Testis (tissue), 3 donors: ENCODE data around the gene RABL3. TPM values are rescaled to one million over a fixed set of nuclear protein-coding genes. Genes with fewer than 3 reads are reported as not detected.

Experiments used
- DNase-seq: peaks from one replicate; pipeline ENCODE4 v3.0.0-alpha.2; 2019
- H3K27ac ChIP-seq, 2 donors: fragments of 200-600 bp; sonication (generic); one replicate each; pipeline ENCODE4 v1.5.1; 2019
- H3K27me3 ChIP-seq: fragments of 200-600 bp; sonication (generic); one replicate; pipeline ENCODE4 v1.5.1; 2019
- H3K36me3 ChIP-seq: fragments of 200-600 bp; sonication (generic); one replicate; pipeline ENCODE4 v1.5.1; 2017; ENCODE audit warnings: low read depth; ENCODE audit errors: missing control alignments
- H3K4me1 ChIP-seq: fragments of 200-600 bp; sonication (generic); one replicate; pipeline ENCODE4 v1.5.1; 2019
- H3K4me3 ChIP-seq, 2 donors: fragments of 200-600 bp; sonication (generic); one replicate each; pipeline ENCODE4 v1.5.1; 2017 to 2019
- H3K9me3 ChIP-seq: fragments of 200-600 bp; sonication (generic); one replicate; pipeline ENCODE4 v1.5.1; 2017
- POLR2A ChIP-seq: fragments of 450-650 bp; IDR thresholded peaks from one replicate; pipeline ENCODE4 v1.6.1; 2017; ENCODE audit warnings: antibody characterized with exemption, mild to moderate bottlenecking, moderate library complexity
- WGBS, 2 donors: methylation state at CpG; one replicate each; pipeline ENCODE4 v1.1.5; 2018; 5-methylcytosine and 5-hydroxymethylcytosine counted together
- intact Hi-C: fragments of 100-400 bp; cut with DNase I; formaldehyde crosslinking; loops from one replicate; pipeline ENCODE4 v1.15.1; 2023; ENCODE audit warnings: low total_unique reads
- polyA plus RNA-seq: library from polyadenylated mRNA; stranded (reverse); fragments of 350-450 nt; fragmentation: Illumina TruSeq; extraction: RNeasy Lipid Tissue Mini Kit (QIAGEN cat#74804); gene quantifications from one replicate; pipeline ENCODE4 v1.2.3, GENCODE V29; 2014; ENCODE audit warnings: low read depth, low replicate concordance; ENCODE audit not compliant: insufficient read depth
- total RNA-seq, 2 donors: library from RNA; depleted of rRNA; stranded (reverse); fragments of >200 nt; gene quantifications; one replicate each; pipeline ENCODE4 v1.2.3, GENCODE V29; 2016
- TF ChIP-seq, protein P1 (sequence below), 3 experiments: fragments of 450-650 bp in 2 of 3; fragments of 200-600 bp in 1 of 3; sonication (generic) in 1 of 3; IDR thresholded peaks; one replicate each; pipeline ENCODE4 v1.5.1; 2016 to 2019; ENCODE audit warnings: antibody characterized with exemption in 3 of 3, mild to moderate bottlenecking in 2 of 3, moderate library complexity in 1 of 3

RABL3 gene
- total and polyA plus RNA-seq, 3 donors from 2014 or later: 11.1 to 19.6 (median 11.3) TPM

DNA sequence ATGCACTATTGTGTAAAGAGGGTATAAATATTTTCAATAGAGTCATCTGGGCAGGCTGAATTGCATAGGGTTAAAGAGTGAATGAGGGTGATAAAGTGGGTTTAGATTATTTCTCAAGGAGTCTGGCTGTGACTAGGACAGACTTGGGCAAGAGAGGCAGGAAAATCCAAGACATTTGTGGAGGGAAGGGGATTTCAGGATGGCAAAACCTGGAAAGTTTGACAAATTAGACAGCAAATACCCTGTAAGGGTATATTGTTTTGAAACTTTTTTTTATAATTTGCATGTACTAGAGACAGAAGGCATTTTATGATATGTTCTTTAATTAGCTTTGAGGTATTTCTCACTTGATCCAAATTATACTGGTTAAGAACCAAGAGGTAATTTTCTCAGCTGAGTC, 77.4 kb downstream of the RABL3 start:
- Histone ChIP-seq H3K27ac (no peak overlapping the region), H3K36me3 (no peaks in the 10 kb centered on the region), H3K4me1 (no peaks in the 10 kb centered on the region), H3K4me3 (no peak overlapping the region), H3K27me3 (no peaks in the 10 kb centered on the region), H3K9me3 (no peaks in the 10 kb centered on the region)
- intact Hi-C loops: no loop called here
- no peak for DNase-seq
- TF ChIP-seq POLR2A: no peak
- TF ChIP-seq, protein P1, sequence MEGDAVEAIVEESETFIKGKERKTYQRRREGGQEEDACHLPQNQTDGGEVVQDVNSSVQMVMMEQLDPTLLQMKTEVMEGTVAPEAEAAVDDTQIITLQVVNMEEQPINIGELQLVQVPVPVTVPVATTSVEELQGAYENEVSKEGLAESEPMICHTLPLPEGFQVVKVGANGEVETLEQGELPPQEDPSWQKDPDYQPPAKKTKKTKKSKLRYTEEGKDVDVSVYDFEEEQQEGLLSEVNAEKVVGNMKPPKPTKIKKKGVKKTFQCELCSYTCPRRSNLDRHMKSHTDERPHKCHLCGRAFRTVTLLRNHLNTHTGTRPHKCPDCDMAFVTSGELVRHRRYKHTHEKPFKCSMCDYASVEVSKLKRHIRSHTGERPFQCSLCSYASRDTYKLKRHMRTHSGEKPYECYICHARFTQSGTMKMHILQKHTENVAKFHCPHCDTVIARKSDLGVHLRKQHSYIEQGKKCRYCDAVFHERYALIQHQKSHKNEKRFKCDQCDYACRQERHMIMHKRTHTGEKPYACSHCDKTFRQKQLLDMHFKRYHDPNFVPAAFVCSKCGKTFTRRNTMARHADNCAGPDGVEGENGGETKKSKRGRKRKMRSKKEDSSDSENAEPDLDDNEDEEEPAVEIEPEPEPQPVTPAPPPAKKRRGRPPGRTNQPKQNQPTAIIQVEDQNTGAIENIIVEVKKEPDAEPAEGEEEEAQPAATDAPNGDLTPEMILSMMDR (IDR thresholded peaks at IDR 0.05): no peak

DNA sequence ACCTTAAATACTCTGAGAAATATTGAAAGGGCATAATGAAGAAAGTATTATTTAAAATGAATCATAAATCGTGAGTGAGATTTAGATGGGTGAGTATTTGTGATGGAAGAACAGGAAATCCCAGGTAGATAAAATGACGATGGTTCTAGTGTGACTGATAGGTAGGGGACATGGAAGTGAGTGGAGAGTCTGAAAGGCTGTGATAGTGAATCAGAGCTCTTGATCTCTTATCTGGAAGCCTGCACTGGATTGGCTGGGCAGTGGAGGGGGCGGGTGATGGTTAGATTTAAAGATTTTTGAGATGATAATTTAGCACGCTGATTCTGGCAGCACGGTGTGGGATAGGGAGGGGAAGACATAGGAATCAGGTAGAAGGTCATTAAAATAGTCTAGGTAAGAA, 80.4 kb downstream of the RABL3 start:
- Histone ChIP-seq H3K36me3 (no peaks in the 10 kb centered on the region), H3K4me1 (no peaks in the 10 kb centered on the region), H3K27me3 (no peaks in the 10 kb centered on the region), H3K27ac (no peak overlapping the region), H3K4me3 (no peak overlapping the region), H3K9me3 (no peaks in the 10 kb centered on the region)
- intact Hi-C loops: no loop called here
- WGBS, 2 donors: 66 to 69% methylated on average over 5 of the region's 5 CpGs
- no peak for TF ChIP-seq POLR2A
- TF ChIP-seq, protein P1 (IDR thresholded peaks at IDR 0.05): no peak
- DNase-seq: no peak

DNA sequence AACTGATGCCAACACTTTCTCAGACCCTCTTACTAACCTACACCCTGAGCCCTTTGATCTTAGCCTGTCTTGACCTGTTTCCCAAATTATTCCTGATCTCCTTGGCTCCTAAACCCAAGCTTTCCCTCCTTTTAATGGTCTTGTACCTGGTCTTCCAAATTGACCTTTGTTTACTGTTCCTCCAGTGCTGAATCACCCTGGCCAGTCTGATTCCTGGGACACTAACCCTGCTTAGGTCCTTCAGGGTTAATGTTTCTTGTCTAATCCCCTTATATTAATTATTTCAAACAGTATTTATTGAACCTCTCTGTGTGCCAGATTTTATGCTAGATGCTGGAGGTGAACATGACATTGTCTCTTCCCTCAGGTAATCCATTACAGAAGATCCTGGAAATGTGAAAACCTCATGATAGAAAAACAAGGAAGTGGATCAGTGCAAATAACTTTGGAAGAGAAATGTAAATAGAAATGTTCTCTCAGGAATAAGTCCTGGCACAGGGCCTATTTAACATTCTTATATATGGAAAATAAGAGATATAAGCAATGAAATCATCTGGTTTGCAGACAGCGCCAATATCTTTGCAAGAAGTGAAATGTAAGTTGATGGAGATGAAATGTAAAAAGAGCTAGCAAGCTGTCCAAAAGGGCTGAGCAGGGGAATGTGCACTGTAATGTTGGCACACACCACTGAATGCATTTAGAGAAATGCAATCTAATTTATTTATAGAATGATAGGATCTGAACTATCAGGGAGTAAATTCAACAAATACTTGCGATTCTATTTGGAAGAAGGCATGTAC, 81.0 kb downstream of the RABL3 start:
- no peaks in the 10 kb centered on the region for H3K4me1 ChIP-seq
- DNase-seq: no peak
- no peak for TF ChIP-seq POLR2A
- TF ChIP-seq, protein P1 (IDR thresholded peaks at IDR 0.05): no peak
- no peak overlapping the region for H3K4me3 ChIP-seq
- H3K27ac ChIP-seq: no peak overlapping the region
- H3K27me3 ChIP-seq: no peaks in the 10 kb centered on the region
- no peaks in the 10 kb centered on the region for H3K36me3 ChIP-seq
- no peaks in the 10 kb centered on the region for H3K9me3 ChIP-seq
- WGBS, 2 donors: 29 to 35% methylated on average over 2 of the region's 2 CpGs
- intact Hi-C loops: no loop called here

DNA sequence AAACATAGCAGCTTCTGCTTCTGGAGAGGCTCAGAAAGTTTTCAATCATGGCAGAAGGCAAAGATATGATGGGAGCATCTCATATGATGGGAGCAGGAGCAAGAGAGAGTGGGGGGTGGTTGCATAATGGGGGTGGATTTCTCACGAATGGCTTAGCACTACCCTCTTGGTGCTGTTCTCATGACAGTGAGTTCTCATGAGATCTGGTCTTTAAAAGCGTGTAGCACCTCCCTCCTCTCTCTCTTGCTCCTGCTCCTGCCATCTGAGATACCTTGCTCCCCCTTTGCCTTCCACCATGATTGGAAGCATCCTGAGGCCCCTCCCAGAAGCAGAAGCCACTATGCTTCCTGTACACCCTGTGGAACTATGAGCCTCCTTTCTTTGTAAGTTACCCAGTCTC, 82.5 kb downstream of the RABL3 start:
- H3K27me3 ChIP-seq: no peaks in the 10 kb centered on the region
- DNase-seq: no peak
- intact Hi-C loops: no loop called here
- H3K4me3 ChIP-seq: no peak overlapping the region
- H3K9me3 ChIP-seq: no peaks in the 10 kb centered on the region
- TF ChIP-seq, protein P1 (IDR thresholded peaks at IDR 0.05): no peak
- TF ChIP-seq POLR2A: no peak
- H3K36me3 ChIP-seq: no peaks in the 10 kb centered on the region
- WGBS, 2 donors: 86 to 91% methylated on average over 2 of the region's 2 CpGs
- no peak overlapping the region for H3K27ac ChIP-seq
- H3K4me1 ChIP-seq: no peaks in the 10 kb centered on the region

DNA sequence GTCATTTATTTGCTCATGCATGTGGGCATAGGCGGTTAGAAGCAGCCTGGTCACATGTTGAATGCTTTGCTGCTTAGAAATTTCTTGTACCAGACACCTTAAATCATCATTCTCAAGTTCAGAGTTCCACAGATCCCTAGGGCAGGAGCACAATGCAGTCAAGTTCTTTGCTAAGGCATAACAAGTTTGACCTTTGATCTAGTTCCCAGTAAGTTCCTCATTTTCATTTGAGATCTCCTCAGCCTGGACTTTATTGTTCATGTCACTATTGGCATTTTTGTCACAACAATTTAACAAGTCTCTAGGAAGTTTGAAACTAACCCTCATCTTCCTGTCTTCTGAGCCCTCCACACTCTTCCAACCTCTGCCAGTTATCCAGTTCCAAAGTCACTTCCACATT, 83.0 kb downstream of the RABL3 start:
- Histone ChIP-seq H3K27me3 (no peaks in the 10 kb centered on the region), H3K9me3 (no peaks in the 10 kb centered on the region), H3K4me1 (no peaks in the 10 kb centered on the region), H3K27ac (no peak overlapping the region), H3K4me3 (no peak overlapping the region), H3K36me3 (no peaks in the 10 kb centered on the region)
- no peak for DNase-seq
- intact Hi-C loops: no loop called here
- TF ChIP-seq, protein P1 (IDR thresholded peaks at IDR 0.05): no peak
- TF ChIP-seq POLR2A: no peak
- 94 to 100% methylated on average over 1 of the region's 1 CpG for WGBS, 2 donors
